ENCODE data around the gene TRAFD1. TPM values are rescaled to one million over a fixed set of nuclear protein-coding genes. Genes with fewer than 3 reads are reported as not detected.

TRAFD1 gene
- total and polyA plus RNA-seq, 2 of the 13 experiments (the other 11 are each of a cell fraction or from before 2014, with no cell fraction given): 9.5 to 20.9 TPM

GRCh38 chr12:112122823-112123690 lies 2.3 kb upstream of the TRAFD1 start (continued):
- TF ChIP-seq NR2F6 (IDR thresholded peaks at IDR 0.05) (no peak), NR2F6 (CRISPR knock-in tag; IDR thresholded peaks at IDR 0.05) (0 out of 2 replicates have a peak, but pooled peaks have one; percentile 8), BRF2 (CRISPR knock-in tag; IDR thresholded peaks at IDR 0.05) (0 out of 2 replicates have a peak, but pooled peaks have one; percentile 54), SPEN (CRISPR knock-in tag; IDR thresholded peaks at IDR 0.05; ENCODE audit: low read depth) (peak; percentile 45; the same call in 1 of the 2 replicates), ZNF230 (CRISPR knock-in tag; IDR thresholded peaks at IDR 0.05) (no peak), SMAD9 (CRISPR knock-in tag; IDR thresholded peaks at IDR 0.05) (no peak), REPIN1 (CRISPR knock-in tag; IDR thresholded peaks at IDR 0.05; ENCODE audit: borderline replicate concordance, low read depth) (0 out of 2 replicates have a peak, but pooled peaks have one; percentile 15), PCBP2 (optimal IDR thresholded peaks at IDR 0.05; ENCODE audit: low read depth, low read length, poor library complexity, severe bottlenecking) (no peak), TARDBP (CRISPR knock-in tag; IDR thresholded peaks at IDR 0.05) (peak; percentile 24; the same call in 1 of the 2 replicates), ATF1 (CRISPR knock-in tag; IDR thresholded peaks at IDR 0.05) (no peak), ZBTB42 (CRISPR knock-in tag; IDR thresholded peaks at IDR 0.05) (no peak), ZNF746 (CRISPR knock-in tag; IDR thresholded peaks at IDR 0.05) (no peak), NFYB (CRISPR knock-in tag; IDR thresholded peaks at IDR 0.05) (no peak), ZNF124 (CRISPR knock-in tag; IDR thresholded peaks at IDR 0.05) (no peak), SIX1 (CRISPR knock-in tag; IDR thresholded peaks at IDR 0.05; ENCODE audit: borderline replicate concordance) (peak; percentile 97), HINFP (CRISPR knock-in tag; IDR thresholded peaks at IDR 0.05; ENCODE audit: low read depth) (no peak), PHF21A (CRISPR knock-in tag; IDR thresholded peaks at IDR 0.05) (peak; percentile 36; the same call in 1 of the 2 replicates), GATAD1 (CRISPR knock-in tag; IDR thresholded peaks at IDR 0.05) (no peak), SP5 (CRISPR knock-in tag; IDR thresholded peaks at IDR 0.05; ENCODE audit: borderline replicate concordance, low read depth) (peak; percentile 41; the same call in 1 of the 2 replicates), MBD4 (IDR thresholded peaks at IDR 0.05; ENCODE audit: borderline replicate concordance, low read length) (no peak), KDM6A (CRISPR knock-in tag; IDR thresholded peaks at IDR 0.05; ENCODE audit: low read depth) (peak; percentile 54; the same call in 1 of the 2 replicates), TBP (CRISPR knock-in tag; IDR thresholded peaks at IDR 0.05) (no peak), GATAD2A (CRISPR knock-in tag; IDR thresholded peaks at IDR 0.05) (peak; percentile 11; the same call in 1 of the 2 replicates), HNRNPLL (IDR thresholded peaks at IDR 0.05; ENCODE audit: low read depth, low read length, poor library complexity, severe bottlenecking) (no peak), ZKSCAN8 (CRISPR knock-in tag; IDR thresholded peaks at IDR 0.05; ENCODE audit: borderline replicate concordance) (no peak), ZBTB39 (CRISPR knock-in tag; IDR thresholded peaks at IDR 0.05) (no peak), CEBPG (CRISPR knock-in tag; IDR thresholded peaks at IDR 0.05) (peak; percentile 69)
- TF ChIP-seq, protein P1, sequence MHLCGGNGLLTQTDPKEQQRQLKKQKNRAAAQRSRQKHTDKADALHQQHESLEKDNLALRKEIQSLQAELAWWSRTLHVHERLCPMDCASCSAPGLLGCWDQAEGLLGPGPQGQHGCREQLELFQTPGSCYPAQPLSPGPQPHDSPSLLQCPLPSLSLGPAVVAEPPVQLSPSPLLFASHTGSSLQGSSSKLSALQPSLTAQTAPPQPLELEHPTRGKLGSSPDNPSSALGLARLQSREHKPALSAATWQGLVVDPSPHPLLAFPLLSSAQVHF (CRISPR knock-in tag; IDR thresholded peaks at IDR 0.05): no peak
